Measurements from ENCODE around the gene CD2BP2. TPM values are rescaled to one million over a fixed set of nuclear protein-coding genes. Genes with fewer than 3 reads are reported as not detected.

The CD2BP2 gene
- total RNA-seq, 2 donors from 2014 or later: 44.8 to 76.1 TPM

GRCh38 chr16:30369091-30369937 is 14.2 kb upstream of the CD2BP2 start:
- peak overlapping the region; percentile 73 for H3K4me3 ChIP-seq

DNA sequence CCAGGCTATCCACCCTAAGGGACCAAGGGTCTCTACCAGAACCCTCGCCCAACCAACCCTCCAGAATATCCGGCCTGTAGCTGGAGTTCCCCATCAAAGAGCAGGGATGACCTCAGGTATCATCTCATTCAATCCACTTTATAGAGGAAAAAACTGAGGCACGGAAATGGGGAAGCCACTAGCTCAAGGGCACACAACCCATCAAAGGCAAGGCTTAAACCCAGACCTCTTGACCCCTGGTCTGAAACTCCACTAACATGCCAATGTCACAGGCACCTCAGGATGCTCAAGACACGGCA is 13.6 kb upstream of the CD2BP2 start:
- Histone ChIP-seq H3K27ac (peak overlapping the region; percentile 40), H3K9me3 (no peaks in the 10 kb centered on the region), H3K36me3 (no peaks in the 10 kb centered on the region), H3K9ac (ENCODE audit: low read depth in 2 of 2, low read length in 2 of 2) (peak overlapping the region; percentile 76 to 91), H3K27me3 (no peaks in the 10 kb centered on the region), H3K4me1 (peaks cover 17% of the 10 kb centered on the region), H3K4me3 (peak overlapping the region; percentile 73)
- intact Hi-C loops (cut with DNase I): no loop called here
- TF ChIP-seq, protein P1, sequence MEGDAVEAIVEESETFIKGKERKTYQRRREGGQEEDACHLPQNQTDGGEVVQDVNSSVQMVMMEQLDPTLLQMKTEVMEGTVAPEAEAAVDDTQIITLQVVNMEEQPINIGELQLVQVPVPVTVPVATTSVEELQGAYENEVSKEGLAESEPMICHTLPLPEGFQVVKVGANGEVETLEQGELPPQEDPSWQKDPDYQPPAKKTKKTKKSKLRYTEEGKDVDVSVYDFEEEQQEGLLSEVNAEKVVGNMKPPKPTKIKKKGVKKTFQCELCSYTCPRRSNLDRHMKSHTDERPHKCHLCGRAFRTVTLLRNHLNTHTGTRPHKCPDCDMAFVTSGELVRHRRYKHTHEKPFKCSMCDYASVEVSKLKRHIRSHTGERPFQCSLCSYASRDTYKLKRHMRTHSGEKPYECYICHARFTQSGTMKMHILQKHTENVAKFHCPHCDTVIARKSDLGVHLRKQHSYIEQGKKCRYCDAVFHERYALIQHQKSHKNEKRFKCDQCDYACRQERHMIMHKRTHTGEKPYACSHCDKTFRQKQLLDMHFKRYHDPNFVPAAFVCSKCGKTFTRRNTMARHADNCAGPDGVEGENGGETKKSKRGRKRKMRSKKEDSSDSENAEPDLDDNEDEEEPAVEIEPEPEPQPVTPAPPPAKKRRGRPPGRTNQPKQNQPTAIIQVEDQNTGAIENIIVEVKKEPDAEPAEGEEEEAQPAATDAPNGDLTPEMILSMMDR (IDR thresholded peaks at IDR 0.05): no peak
- DNase-seq: no peak

More at GRCh38 chr16:30369091-30369937, 14.2 kb upstream of the CD2BP2 start:
- no peaks in the 10 kb centered on the region for H3K9me3 ChIP-seq
- intact Hi-C loops (cut with DNase I): no loop called here
- TF ChIP-seq, protein P1 (IDR thresholded peaks at IDR 0.05): no peak
- peak overlapping the region; percentile 76 to 91 for H3K9ac ChIP-seq (ENCODE audit: low read depth in 2 of 2, low read length in 2 of 2)
- H3K27ac ChIP-seq: peak overlapping the region; percentile 40
- peak; percentile 38 for DNase-seq
- H3K4me1 ChIP-seq: peaks cover 17% of the 10 kb centered on the region
- no peaks in the 10 kb centered on the region for H3K27me3 ChIP-seq
- H3K36me3 ChIP-seq: no peaks in the 10 kb centered on the region

GRCh38 chr16:30368122-30368791 is 13.1 kb upstream of the CD2BP2 start:
- Histone ChIP-seq H3K27ac (peak overlapping the region; percentile 40), H3K4me1 (peaks cover 17% of the 10 kb centered on the region), H3K4me3 (peak overlapping the region; percentile 73), H3K9me3 (no peaks in the 10 kb centered on the region), H3K36me3 (no peaks in the 10 kb centered on the region), H3K9ac (ENCODE audit: low read depth in 2 of 2, low read length in 2 of 2) (peak overlapping the region; percentile 76 to 91), H3K27me3 (no peaks in the 10 kb centered on the region)
- DNase-seq: no peak
- intact Hi-C loops (cut with DNase I): no loop called here
- TF ChIP-seq, protein P1 (IDR thresholded peaks at IDR 0.05): no peak

DNA sequence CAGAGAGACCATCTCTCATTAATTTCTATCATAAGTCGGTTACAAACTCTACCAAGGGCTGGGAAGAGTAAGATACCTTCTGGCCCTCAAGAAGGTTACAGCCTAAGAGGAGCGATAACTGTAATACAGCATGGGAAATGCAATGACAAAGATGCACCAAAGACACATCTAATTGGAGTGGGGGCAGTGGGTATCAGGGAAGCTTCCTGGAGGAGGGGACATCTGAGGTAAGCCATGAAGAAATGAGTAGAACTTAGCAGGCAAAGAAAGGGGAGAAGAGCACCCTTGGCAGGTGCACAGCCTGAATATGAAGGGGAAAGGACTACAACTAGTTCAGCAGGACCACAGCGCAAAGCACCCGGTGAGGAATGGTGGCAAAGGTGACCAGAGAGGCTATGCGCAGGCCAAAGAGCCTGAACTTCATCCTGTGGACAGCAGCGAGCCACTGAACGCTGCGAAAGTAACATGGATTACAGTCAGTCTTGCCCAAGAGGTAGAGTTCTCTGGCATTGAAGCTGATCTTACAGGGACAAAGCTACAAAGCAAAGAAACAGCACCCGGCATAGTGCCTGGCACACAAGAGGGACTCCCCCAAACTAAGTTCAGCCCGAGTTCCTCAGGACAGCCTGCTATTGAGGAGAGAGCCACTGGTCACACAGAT is 12.4 kb upstream of the CD2BP2 start:
- Histone ChIP-seq H3K4me3 (peak overlapping the region; percentile 73), H3K9me3 (no peaks in the 10 kb centered on the region), H3K9ac (ENCODE audit: low read depth in 2 of 2, low read length in 2 of 2) (peak overlapping the region; percentile 76 to 91), H3K36me3 (no peaks in the 10 kb centered on the region), H3K4me1 (peaks cover 17% of the 10 kb centered on the region), H3K27me3 (no peaks in the 10 kb centered on the region), H3K27ac (peak overlapping the region; percentile 40)
- DNase-seq: no peak
- TF ChIP-seq, protein P1 (IDR thresholded peaks at IDR 0.05): no peak
- intact Hi-C loops (cut with DNase I): no loop called here

- Histone ChIP-seq H3K4me1 (peaks cover 17% of the 10 kb centered on the region), H3K4me3 (no peak overlapping the region), H3K9ac (ENCODE audit: low read depth in 2 of 2, low read length in 2 of 2) (no peak overlapping the region), H3K27ac (no peak overlapping the region), H3K27me3 (no peaks in the 10 kb centered on the region), H3K36me3 (no peaks in the 10 kb centered on the region), H3K9me3 (no peaks in the 10 kb centered on the region)
- intact Hi-C loops (cut with DNase I): no loop called here
- DNase-seq: no peak
- TF ChIP-seq, protein P1 (IDR thresholded peaks at IDR 0.05): no peak
These were observed 11.4 kb upstream of the CD2BP2 start for GRCh38 chr16:30366511-30366910.
